IPS DF 4.7 (cell line): ENCODE data around the gene NDUFA6.
A peak's percentile ranks its signal among the peaks of the same experiment; 100 is the strongest.
"Not testable (repeated sequence)": the region's sequence is repeated elsewhere in the genome, so short reads cannot be mapped to it uniquely, and the experiment has no call there.

Experiments
- DNase-seq: peaks from one replicate; pipeline ENCODE4 v3.0.0-alpha.2; 2013; ENCODE audit warnings: low spot score; ENCODE audit errors: extremely low read depth

NDUFA6 gene

GRCh38 chr22:42071508-42071907 is 19.1 kb downstream of the NDUFA6 start:
- not testable (repeated sequence) for DNase-seq

- peak; percentile 78 for DNase-seq
Measured at GRCh38 chr22:42070517-42071422, 19.8 kb downstream of the NDUFA6 start, which contains the start of gene NAGA. Gene NAGA, minus strand, starts transcription at chr22:42070812. Its CDS starts 515 bp downstream, at chr22:42070297.

GRCh38 chr22:42069801-42070516 is 20.6 kb downstream of the NDUFA6 start:
- DNase-seq: no peak

GRCh38 chr22:42068291-42068690 is 22.3 kb downstream of the NDUFA6 start:
- no peak for DNase-seq

GRCh38 chr22:42067671-42068251 is 22.8 kb downstream of the NDUFA6 start:
- no peak for DNase-seq

- DNase-seq: no peak
Measured at GRCh38 chr22:42066937-42067336, 23.6 kb downstream of the NDUFA6 start.

GRCh38 chr22:42066126-42066761 is 24.3 kb downstream of the NDUFA6 start:
- DNase-seq: no peak

GRCh38 chr22:42065438-42066125 is 25.0 kb downstream of the NDUFA6 start:
- DNase-seq: no peak

- no peak for DNase-seq
Measured at GRCh38 chr22:42064629-42065028, 25.9 kb downstream of the NDUFA6 start.

- DNase-seq: no peak
Measured at GRCh38 chr22:42062506-42063170, 27.9 kb downstream of the NDUFA6 start.

GRCh38 chr22:42061041-42061440 is 29.5 kb downstream of the NDUFA6 start:
- DNase-seq: no peak

- DNase-seq: no peak
Measured at GRCh38 chr22:42060489-42060888, 30.1 kb downstream of the NDUFA6 start.

GRCh38 chr22:42056757-42057511 is 33.6 kb downstream of the NDUFA6 start:
- DNase-seq: no peak

GRCh38 chr22:42052765-42053164 is 37.8 kb downstream of the NDUFA6 start:
- DNase-seq: no peak

- DNase-seq: no peak
Measured at GRCh38 chr22:42050641-42051180, 39.9 kb downstream of the NDUFA6 start.

- DNase-seq: no peak
Measured at GRCh38 chr22:42041784-42042183, 48.8 kb downstream of the NDUFA6 start.

- no peak for DNase-seq
Measured at GRCh38 chr22:42039271-42039670, 51.3 kb downstream of the NDUFA6 start.
